GM19395 (cell line): ENCODE results near the gene STARD6.
"Not testable (repeated sequence)": the region's sequence is repeated elsewhere in the genome, so short reads cannot be mapped to it uniquely, and the experiment has no call there.

Experiments used
- ATAC-seq: cut with Tn5 transposase; IDR thresholded peaks from one replicate; pipeline ENCODE4 v1.9.1; 2021; ENCODE audit warnings: mild to moderate bottlenecking, moderate library complexity; ENCODE audit not compliant: unreplicated experiment

STARD6 gene

GRCh38 chr18:54351186-54351585, 6.5 kb downstream of the STARD6 start:
- no peak for ATAC-seq

- ATAC-seq: no peak
Measured at GRCh38 chr18:54338230-54338629, 19.4 kb downstream of the STARD6 start.

- no peak for ATAC-seq
Measured at GRCh38 chr18:54335638-54336173, 22.0 kb downstream of the STARD6 start.

GRCh38 chr18:54330768-54331548, 26.7 kb downstream of the STARD6 start:
- ATAC-seq: no peak

- ATAC-seq: no peak
Measured at GRCh38 chr18:54329787-54330186, 27.9 kb downstream of the STARD6 start.

- no peak for ATAC-seq
Measured at GRCh38 chr18:54327818-54328217, 29.8 kb downstream of the STARD6 start.

GRCh38 chr18:54323970-54324369, 33.7 kb downstream of the STARD6 start:
- no peak for ATAC-seq

- no peak for ATAC-seq
Measured at GRCh38 chr18:54323561-54323960, 34.1 kb downstream of the STARD6 start.

- no peak for ATAC-seq
Measured at GRCh38 chr18:54316071-54316820, 41.4 kb downstream of the STARD6 start.

- ATAC-seq: not testable (repeated sequence)
Measured at GRCh38 chr18:54309564-54309963, 48.1 kb downstream of the STARD6 start.

GRCh38 chr18:54303408-54303807, 54.2 kb downstream of the STARD6 start:
- no peak for ATAC-seq

GRCh38 chr18:54298991-54299390, 58.7 kb downstream of the STARD6 start:
- ATAC-seq: not testable (repeated sequence)

GRCh38 chr18:54296062-54296461, 61.6 kb downstream of the STARD6 start:
- no peak for ATAC-seq

GRCh38 chr18:54294274-54294673, 63.4 kb downstream of the STARD6 start:
- no peak for ATAC-seq

- peak; percentile 100 for ATAC-seq
Measured at GRCh38 chr18:54284981-54285785, 72.5 kb downstream of the STARD6 start.

- peak; percentile 46 for ATAC-seq
Measured at GRCh38 chr18:54284535-54284934, 73.1 kb downstream of the STARD6 start.

- no peak for ATAC-seq
Measured at GRCh38 chr18:54280220-54280569, 77.5 kb downstream of the STARD6 start.

GRCh38 chr18:54279477-54280219, 78.0 kb downstream of the STARD6 start:
- ATAC-seq: no peak

GRCh38 chr18:54278615-54279014, 79.0 kb downstream of the STARD6 start:
- ATAC-seq: no peak

- ATAC-seq: no peak
Measured at GRCh38 chr18:54277899-54278298, 79.8 kb downstream of the STARD6 start.
